K562 (cell line): Measurements from ENCODE around the gene CETN1. TPM values are rescaled to one million over a fixed set of nuclear protein-coding genes. Genes with fewer than 3 reads are reported as not detected.

ENCODE experiments used
- ATF1 ChIP-seq, 2 experiments: fragments of 450-650 bp in 1 of 2; IDR thresholded peaks; 2 replicates each; pipeline ENCODE4 v1.6.1; 2016; ENCODE audit warnings: missing compliant biosample characterization in 1 of 2, missing genetic modification characterization in 1 of 2
- CCNT2 ChIP-seq: IDR thresholded peaks from 2 replicates; pipeline ENCODE4 v1.6.1; 2011; ENCODE audit warnings: borderline replicate concordance, low read depth, mild to moderate bottlenecking, moderate library complexity, mixed read lengths, low read length; ENCODE audit not compliant: insufficient read length; ENCODE audit errors: extremely low read depth
- NEUROD1 ChIP-seq: fragments of 150-350 bp; IDR thresholded peaks from 2 replicates; pipeline ENCODE4 v1.6.1; 2014; ENCODE audit warnings: borderline replicate concordance, low read length, low read depth; ENCODE audit not compliant: partially characterized antibody
- NUFIP1 ChIP-seq: fragments of 450-650 bp; IDR thresholded peaks from 2 replicates; pipeline ENCODE4 v1.6.1; 2018; ENCODE audit not compliant: partially characterized antibody
- SNRNP70 ChIP-seq: fragments of 200-400 bp; formaldehyde crosslinking; optimal IDR thresholded peaks from 2 replicates; pipeline ENCODE3; 2017; ENCODE audit warnings: low read depth, low read length
- SRF ChIP-seq, 2 experiments: fragments of 250-450, 450-650 bp in 1 of 2; sonication (Bioruptor Pico) in 1 of 2; sonication (generic) in 1 of 2; formaldehyde crosslinking; IDR thresholded peaks; 2 replicates each; pipeline versions ENCODE4 v1.5.0 to v1.5.1; 2020 to 2022; ENCODE audit warnings: mild to moderate bottlenecking in 1 of 2, missing genetic modification reagents in 1 of 2
- ZNF507 ChIP-seq: conservative IDR thresholded peaks from 2 replicates; pipeline ENCODE4 v1.6.1; 2017; ENCODE audit warnings: missing genetic modification characterization, missing compliant biosample characterization
- polyA plus RNA-seq, 8 experiments: library from polyadenylated mRNA; depleted of rRNA in 4 of 8; stranded (reverse) in 5 of 8; unstranded in 3 of 8; fragments of >200 nt; fragmentation: Nextera tagmentation in 2 of 8; fragmentation: Illumina TruSeq in 1 of 8; extraction: Ambion mirVana in 2 of 8; extraction: Trizol in 1 of 8; gene quantifications; 2 replicates each; pipeline versions ENCODE4 v1.2.1 to v1.2.3, GENCODE V29; 2011 to 2014; ENCODE audit warnings: inconsistent platforms in 1 of 8, missing spikeins in 1 of 8
- total RNA-seq, 7 experiments: library from RNA; depleted of rRNA in 6 of 7; stranded (reverse); fragments of >200 nt in 6 of 7; fragmentation: Illumina TruSeq in 2 of 7; extraction: Trizol in 2 of 7; gene quantifications; 2 replicates each; pipeline versions ENCODE4 v1.2.1 to v1.2.3, GENCODE V29; 2011 to 2021; ENCODE audit warnings: low replicate concordance in 1 of 7
- TF ChIP-seq, protein P1 (sequence below), 2 experiments: fragments of 450-650 bp in 1 of 2; sonication (generic) in 1 of 2; formaldehyde crosslinking in 1 of 2; IDR thresholded peaks; 2 replicates each; pipeline versions ENCODE4 v1.7.1 to v1.9.0; 2016 to 2022; ENCODE audit warnings: inconsistent platforms in 1 of 2, mild to moderate bottlenecking in 1 of 2, missing genetic modification reagents in 1 of 2
- TF ChIP-seq, protein P2 (sequence below), 2 experiments: fragments of 450-650 bp; IDR thresholded peaks; 2 replicates each; pipeline ENCODE4 v1.6.1; 2018; ENCODE audit warnings: mild to moderate bottlenecking in 2 of 2, low read depth in 1 of 2; ENCODE audit not compliant: partially characterized antibody in 2 of 2
- TF ChIP-seq, protein P3 (sequence below): fragments of 250-450 bp; sonication (Bioruptor Pico); IDR thresholded peaks from 2 replicates; pipeline ENCODE4 v1.6.1; 2021; ENCODE audit warnings: mild to moderate bottlenecking

The CETN1 gene
- total and polyA plus RNA-seq, 9 of the 15 experiments (the other 6 are each of a cell fraction or from before 2014, with no cell fraction given): 0.07 to 0.34 (median 0.19) TPM; not detected in 3

DNA sequence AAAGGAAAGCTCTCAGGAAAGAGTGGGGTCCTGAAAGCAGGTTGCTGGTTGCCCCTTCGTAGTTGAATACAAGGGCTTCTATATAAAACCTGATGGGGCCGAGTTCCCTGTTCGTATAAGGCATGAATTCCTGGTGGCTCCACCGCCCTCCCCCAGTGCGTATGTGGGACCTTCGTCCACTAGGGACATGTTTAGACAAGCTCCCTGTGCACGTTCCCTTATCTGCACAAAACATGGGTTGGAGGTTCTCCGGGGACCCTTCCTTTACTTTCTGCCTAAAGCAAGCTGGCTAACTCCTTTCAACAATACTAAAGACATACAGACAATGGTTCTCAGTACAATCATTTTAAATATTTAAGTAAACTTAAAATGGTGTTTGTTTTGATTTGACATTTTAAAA, 24.6 kb downstream of the CETN1 start (continued):
- TF ChIP-seq, protein P1, sequence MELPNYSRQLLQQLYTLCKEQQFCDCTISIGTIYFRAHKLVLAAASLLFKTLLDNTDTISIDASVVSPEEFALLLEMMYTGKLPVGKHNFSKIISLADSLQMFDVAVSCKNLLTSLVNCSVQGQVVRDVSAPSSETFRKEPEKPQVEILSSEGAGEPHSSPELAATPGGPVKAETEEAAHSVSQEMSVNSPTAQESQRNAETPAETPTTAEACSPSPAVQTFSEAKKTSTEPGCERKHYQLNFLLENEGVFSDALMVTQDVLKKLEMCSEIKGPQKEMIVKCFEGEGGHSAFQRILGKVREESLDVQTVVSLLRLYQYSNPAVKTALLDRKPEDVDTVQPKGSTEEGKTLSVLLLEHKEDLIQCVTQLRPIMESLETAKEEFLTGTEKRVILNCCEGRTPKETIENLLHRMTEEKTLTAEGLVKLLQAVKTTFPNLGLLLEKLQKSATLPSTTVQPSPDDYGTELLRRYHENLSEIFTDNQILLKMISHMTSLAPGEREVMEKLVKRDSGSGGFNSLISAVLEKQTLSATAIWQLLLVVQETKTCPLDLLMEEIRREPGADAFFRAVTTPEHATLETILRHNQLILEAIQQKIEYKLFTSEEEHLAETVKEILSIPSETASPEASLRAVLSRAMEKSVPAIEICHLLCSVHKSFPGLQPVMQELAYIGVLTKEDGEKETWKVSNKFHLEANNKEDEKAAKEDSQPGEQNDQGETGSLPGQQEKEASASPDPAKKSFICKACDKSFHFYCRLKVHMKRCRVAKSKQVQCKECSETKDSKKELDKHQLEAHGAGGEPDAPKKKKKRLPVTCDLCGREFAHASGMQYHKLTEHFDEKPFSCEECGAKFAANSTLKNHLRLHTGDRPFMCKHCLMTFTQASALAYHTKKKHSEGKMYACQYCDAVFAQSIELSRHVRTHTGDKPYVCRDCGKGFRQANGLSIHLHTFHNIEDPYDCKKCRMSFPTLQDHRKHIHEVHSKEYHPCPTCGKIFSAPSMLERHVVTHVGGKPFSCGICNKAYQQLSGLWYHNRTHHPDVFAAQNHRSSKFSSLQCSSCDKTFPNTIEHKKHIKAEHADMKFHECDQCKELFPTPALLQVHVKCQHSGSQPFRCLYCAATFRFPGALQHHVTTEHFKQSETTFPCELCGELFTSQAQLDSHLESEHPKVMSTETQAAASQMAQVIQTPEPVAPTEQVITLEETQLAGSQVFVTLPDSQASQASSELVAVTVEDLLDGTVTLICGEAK (IDR thresholded peaks at IDR 0.05): no peak
- TF ChIP-seq, protein P1 (CRISPR knock-in tag; IDR thresholded peaks at IDR 0.05): no peak
- no peak for TF ChIP-seq ATF1 (CRISPR knock-in tag; IDR thresholded peaks at IDR 0.05)
- TF ChIP-seq ATF1 (tag; IDR thresholded peaks at IDR 0.05): 0 out of 2 replicates have a peak, but pooled peaks have one; percentile 36
- TF ChIP-seq NEUROD1: no peak
- TF ChIP-seq, protein P2, sequence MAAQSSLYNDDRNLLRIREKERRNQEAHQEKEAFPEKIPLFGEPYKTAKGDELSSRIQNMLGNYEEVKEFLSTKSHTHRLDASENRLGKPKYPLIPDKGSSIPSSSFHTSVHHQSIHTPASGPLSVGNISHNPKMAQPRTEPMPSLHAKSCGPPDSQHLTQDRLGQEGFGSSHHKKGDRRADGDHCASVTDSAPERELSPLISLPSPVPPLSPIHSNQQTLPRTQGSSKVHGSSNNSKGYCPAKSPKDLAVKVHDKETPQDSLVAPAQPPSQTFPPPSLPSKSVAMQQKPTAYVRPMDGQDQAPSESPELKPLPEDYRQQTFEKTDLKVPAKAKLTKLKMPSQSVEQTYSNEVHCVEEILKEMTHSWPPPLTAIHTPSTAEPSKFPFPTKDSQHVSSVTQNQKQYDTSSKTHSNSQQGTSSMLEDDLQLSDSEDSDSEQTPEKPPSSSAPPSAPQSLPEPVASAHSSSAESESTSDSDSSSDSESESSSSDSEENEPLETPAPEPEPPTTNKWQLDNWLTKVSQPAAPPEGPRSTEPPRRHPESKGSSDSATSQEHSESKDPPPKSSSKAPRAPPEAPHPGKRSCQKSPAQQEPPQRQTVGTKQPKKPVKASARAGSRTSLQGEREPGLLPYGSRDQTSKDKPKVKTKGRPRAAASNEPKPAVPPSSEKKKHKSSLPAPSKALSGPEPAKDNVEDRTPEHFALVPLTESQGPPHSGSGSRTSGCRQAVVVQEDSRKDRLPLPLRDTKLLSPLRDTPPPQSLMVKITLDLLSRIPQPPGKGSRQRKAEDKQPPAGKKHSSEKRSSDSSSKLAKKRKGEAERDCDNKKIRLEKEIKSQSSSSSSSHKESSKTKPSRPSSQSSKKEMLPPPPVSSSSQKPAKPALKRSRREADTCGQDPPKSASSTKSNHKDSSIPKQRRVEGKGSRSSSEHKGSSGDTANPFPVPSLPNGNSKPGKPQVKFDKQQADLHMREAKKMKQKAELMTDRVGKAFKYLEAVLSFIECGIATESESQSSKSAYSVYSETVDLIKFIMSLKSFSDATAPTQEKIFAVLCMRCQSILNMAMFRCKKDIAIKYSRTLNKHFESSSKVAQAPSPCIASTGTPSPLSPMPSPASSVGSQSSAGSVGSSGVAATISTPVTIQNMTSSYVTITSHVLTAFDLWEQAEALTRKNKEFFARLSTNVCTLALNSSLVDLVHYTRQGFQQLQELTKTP (IDR thresholded peaks at IDR 0.05; ENCODE audit: low read depth in 1 of 2, partially characterized antibody in 2 of 2): no peak
- no peak for TF ChIP-seq SNRNP70
- TF ChIP-seq, protein P3, sequence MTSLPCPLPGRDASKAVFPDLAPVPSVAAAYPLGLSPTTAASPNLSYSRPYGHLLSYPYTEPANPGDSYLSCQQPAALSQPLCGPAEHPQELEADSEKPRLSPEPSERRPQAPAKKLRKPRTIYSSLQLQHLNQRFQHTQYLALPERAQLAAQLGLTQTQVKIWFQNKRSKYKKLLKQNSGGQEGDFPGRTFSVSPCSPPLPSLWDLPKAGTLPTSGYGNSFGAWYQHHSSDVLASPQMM: no peak
- TF ChIP-seq SRF (CRISPR knock-in tag; IDR thresholded peaks at IDR 0.05): no peak
- TF ChIP-seq NUFIP1: no peak
- TF ChIP-seq CCNT2: no peak
- peak; percentile 53; the same call in 1 of the 2 replicates for TF ChIP-seq ZNF507 (tag)
